Hepatocyte (in vitro differentiated cells): Measurements from ENCODE around the gene SLC6A3.

Source experiments
- CTCF ChIP-seq: fragments of 200-600 bp; sonication (generic); IDR thresholded peaks from 2 replicates; pipeline ENCODE4 v1.5.1; 2016; ENCODE audit warnings: antibody characterized with exemption, mild to moderate bottlenecking; ENCODE audit not compliant: poor library complexity
- EZH2 ChIP-seq: fragments of 200-600 bp; sonication (generic); IDR thresholded peaks from 2 replicates; pipeline ENCODE4 v1.6.1; 2016; ENCODE audit warnings: antibody characterized with exemption, mild to moderate bottlenecking, borderline replicate concordance

- TF ChIP-seq CTCF, result no peak
- TF ChIP-seq EZH2, result no peak
Measured at GRCh38 chr5:1399737-1400136, 45.5 kb downstream of the SLC6A3 start.
